H1 (cell line): ENCODE data around the gene KRTAP10-3. TPM values are rescaled to one million over a fixed set of nuclear protein-coding genes. Genes with fewer than 3 reads are reported as not detected.

Source experiments
- CTCF ChIA-PET: fragments of 300-600 bp; sonication (Branson Sonifier 250); formaldehyde crosslinking; loops from one replicate; lab custom pipeline; 2021; ENCODE audit not compliant: partially characterized antibody; lab: Charles Lee
- POLR2A ChIA-PET: fragments of 300-600 bp; sonication (Branson Sonifier 250); formaldehyde crosslinking; loops from one replicate; lab custom pipeline; 2021; ENCODE audit warnings: inconsistent platforms; ENCODE audit not compliant: partially characterized antibody; lab: Charles Lee
- DNase-seq, 2 experiments: peaks; one replicate each; pipeline versions ENCODE4 v3.0.0 to v3.0.0-alpha.2; 2010 to 2022; ENCODE audit warnings: low spot score in 2 of 2, low read depth in 1 of 2, mixed read lengths in 1 of 2
- FAIRE-seq: peaks from 2 replicates; lab custom pipeline; 2011; peaks lifted over from hg19 to GRCh38; lab: Jason Lieb, UNC
- H2AFZ ChIP-seq: 2 replicates; pipeline ENCODE4 v1.8.1; 2012; ENCODE audit warnings: low read length, inconsistent platforms
- H2AK5ac ChIP-seq: 2 replicates; pipeline ENCODE4 v1.6.1; 2013; ENCODE audit warnings: low read depth, low read length
- H2BK120ac ChIP-seq: replicated peaks from 2 replicates; pipeline ENCODE3; 2013; ENCODE audit warnings: low read depth, low read length, inconsistent platforms
- H2BK12ac ChIP-seq: 2 replicates; pipeline ENCODE4 v1.6.1; 2013; ENCODE audit warnings: low read depth, low read length
- H2BK15ac ChIP-seq: 2 replicates; pipeline ENCODE4 v1.6.1; 2013; ENCODE audit warnings: low read length
- H2BK20ac ChIP-seq: 2 replicates; pipeline ENCODE4 v1.6.1; 2013; ENCODE audit warnings: low read length
- H2BK5ac ChIP-seq: 2 replicates; pipeline ENCODE4 v1.6.1; 2013; ENCODE audit warnings: low read depth, low read length
- H3K14ac ChIP-seq: 2 replicates; pipeline ENCODE4 v1.6.1; 2013; ENCODE audit warnings: inconsistent platforms; ENCODE audit not compliant: insufficient read length
- H3K18ac ChIP-seq: 2 replicates; pipeline ENCODE4 v1.6.1; 2013; ENCODE audit warnings: low read length; ENCODE audit errors: extremely low read depth
- H3K23ac ChIP-seq: 2 replicates; pipeline ENCODE4 v1.6.1; 2013; ENCODE audit warnings: inconsistent platforms; ENCODE audit not compliant: insufficient read length
- H3K23me2 ChIP-seq: 2 replicates; pipeline ENCODE4 v1.6.1; 2013; ENCODE audit warnings: low read depth, low read length
- H3K27ac ChIP-seq: 2 replicates; pipeline ENCODE4 v1.6.1; 2011; ENCODE audit warnings: low read depth, low read length, inconsistent platforms
- H3K27me3 ChIP-seq, 4 experiments: replicated peaks in 1 of 4; 1 replicate in 1 of 4; 2 replicates in 3 of 4; pipeline versions ENCODE4 v1.6.1 to v1.8.1; 2011 to 2013; ENCODE audit warnings: low read length in 3 of 4, mild to moderate bottlenecking in 3 of 4, inconsistent platforms in 2 of 4, mixed read lengths in 2 of 4, moderate library complexity in 1 of 4; ENCODE audit not compliant: control insufficient read depth in 3 of 4, insufficient read depth in 3 of 4; ENCODE audit errors: extremely low read depth in 1 of 4
- H3K36me3 ChIP-seq, 4 experiments: 2 replicates each; pipeline versions ENCODE4 v1.6.1 to v1.8.1; 2011 to 2013; ENCODE audit warnings: mild to moderate bottlenecking in 4 of 4, low read length in 3 of 4, moderate library complexity in 2 of 4, control low read depth in 1 of 4, inconsistent platforms in 1 of 4; ENCODE audit not compliant: insufficient read depth in 4 of 4, control insufficient read depth in 2 of 4
- H3K4ac ChIP-seq: replicated peaks from 2 replicates; pipeline ENCODE3; 2013; ENCODE audit warnings: low read length, low read depth, mixed read lengths, inconsistent platforms; ENCODE audit not compliant: insufficient read length
- H3K4me1 ChIP-seq, 4 experiments: replicated peaks in 1 of 4; 1 replicate in 1 of 4; 2 replicates in 3 of 4; pipeline versions ENCODE4 v1.6.1 to v1.8.1; 2011 to 2013; ENCODE audit warnings: low read length in 3 of 4, inconsistent platforms in 2 of 4, mixed read lengths in 1 of 4; ENCODE audit not compliant: insufficient read depth in 4 of 4, control insufficient read depth in 3 of 4
- H3K4me2 ChIP-seq, 2 experiments: 2 replicates each; pipeline versions ENCODE4 v1.6.1 to v1.8.1; 2011 to 2013; ENCODE audit warnings: low read depth in 2 of 2, low read length in 2 of 2, control low read depth in 1 of 2, inconsistent platforms in 1 of 2, mild to moderate bottlenecking in 1 of 2; ENCODE audit not compliant: insufficient read depth in 1 of 2
- H3K4me3 ChIP-seq, 4 experiments: fragments of 200-600, 300-600 bp in 1 of 4; sonication (generic), shearing (Covaris generic), sonication (Bioruptor Twin) in 1 of 4; 2 replicates each; pipeline versions ENCODE4 v1.5.1 to v1.8.1; 2011 to 2016; ENCODE audit warnings: low read length in 4 of 4, low read depth in 3 of 4, control low read depth in 2 of 4, inconsistent platforms in 2 of 4, mild to moderate bottlenecking in 2 of 4, mixed read lengths in 1 of 4, moderate library complexity in 1 of 4; ENCODE audit not compliant: insufficient read depth in 2 of 4; ENCODE audit errors: extremely low read depth in 1 of 4
- H3K56ac ChIP-seq: replicated peaks from 2 replicates; pipeline ENCODE3; 2013; ENCODE audit warnings: low read depth, mild to moderate bottlenecking, mixed read lengths, low read length, inconsistent platforms; ENCODE audit not compliant: insufficient read length
- H3K79me1 ChIP-seq: 2 replicates; pipeline ENCODE4 v1.6.1; 2013; ENCODE audit warnings: low read depth, low read length, control low read depth
- H3K79me2 ChIP-seq, 2 experiments: 2 replicates each; pipeline versions ENCODE4 v1.6.1 to v1.8.1; 2012 to 2013; ENCODE audit warnings: low read length in 2 of 2, mild to moderate bottlenecking in 2 of 2, inconsistent platforms in 1 of 2; ENCODE audit not compliant: insufficient read depth in 2 of 2, control insufficient read depth in 1 of 2
- H3K9ac ChIP-seq, 4 experiments: replicated peaks in 1 of 4; 1 replicate in 1 of 4; 2 replicates in 3 of 4; pipeline versions ENCODE4 v1.6.1 to v1.8.1; 2011 to 2013; ENCODE audit warnings: low read depth in 3 of 4, low read length in 3 of 4, control low read depth in 2 of 4, mild to moderate bottlenecking in 2 of 4, moderate library complexity in 2 of 4, inconsistent platforms in 1 of 4; ENCODE audit errors: extremely low read depth in 1 of 4
- H3K9me3 ChIP-seq, 2 experiments: 2 replicates each; pipeline versions ENCODE4 v1.6.1 to v1.8.1; 2012 to 2013; ENCODE audit warnings: mild to moderate bottlenecking in 2 of 2, moderate library complexity in 2 of 2, control low read depth in 1 of 2, inconsistent platforms in 1 of 2, low read depth in 1 of 2, low read length in 1 of 2, mixed read lengths in 1 of 2; ENCODE audit not compliant: insufficient read depth in 2 of 2
- H4K20me1 ChIP-seq, 2 experiments: replicated peaks in 1 of 2; 2 replicates each; pipeline versions ENCODE3 to v1.8.1; 2011 to 2013; ENCODE audit warnings: inconsistent platforms in 2 of 2, low read length in 2 of 2, mild to moderate bottlenecking in 1 of 2; ENCODE audit not compliant: insufficient read depth in 2 of 2, control insufficient read depth in 1 of 2
- H4K5ac ChIP-seq: 2 replicates; pipeline ENCODE4 v1.6.1; 2013; ENCODE audit warnings: low read length, low read depth, mixed read lengths, inconsistent platforms; ENCODE audit not compliant: insufficient read length
- H4K8ac ChIP-seq: 2 replicates; pipeline ENCODE4 v1.8.0; 2013; ENCODE audit warnings: mild to moderate bottlenecking, moderate library complexity, low read length, inconsistent platforms; ENCODE audit not compliant: insufficient read depth; ENCODE audit errors: extremely low read depth
- H4K91ac ChIP-seq: replicated peaks from 2 replicates; pipeline ENCODE3; 2013; ENCODE audit warnings: low read length, mixed read lengths, inconsistent platforms; ENCODE audit not compliant: insufficient read length
- ASH2L ChIP-seq: fragments of 200-600, 300-600 bp; sonication (generic); IDR thresholded peaks from one replicate; pipeline ENCODE4 v1.7.1; 2017; ENCODE audit warnings: low read length
- CEBPB ChIP-seq: IDR thresholded peaks from 2 replicates; pipeline ENCODE4 v1.6.1; 2012; ENCODE audit warnings: low read depth, low read length
- CHD1 ChIP-seq: IDR thresholded peaks from 2 replicates; pipeline ENCODE4 v1.6.1; 2012; ENCODE audit warnings: low read depth, low read length, improper control_type of control experiment
- CHD2 ChIP-seq: IDR thresholded peaks from 2 replicates; pipeline ENCODE4 v1.6.1; 2012; ENCODE audit warnings: low read length, improper control_type of control experiment
- CTBP2 ChIP-seq: IDR thresholded peaks from 2 replicates; pipeline ENCODE4 v1.7.0; 2011; ENCODE audit warnings: borderline replicate concordance, mild to moderate bottlenecking, moderate library complexity, mixed read lengths, low read length; ENCODE audit not compliant: insufficient read depth, insufficient read length
- EZH2 ChIP-seq: fragments of 200-600 bp; sonication (generic); IDR thresholded peaks from 2 replicates; pipeline ENCODE4 v1.7.1; 2012; ENCODE audit warnings: low read depth, mild to moderate bottlenecking, moderate library complexity, low read length, inconsistent platforms; ENCODE audit not compliant: severe bottlenecking
- KDM4A ChIP-seq: IDR thresholded peaks from one replicate; pipeline ENCODE4 v1.7.1; 2012; ENCODE audit warnings: low read depth, mild to moderate bottlenecking, moderate library complexity, low read length, inconsistent platforms; ENCODE audit not compliant: severe bottlenecking
- KDM5A ChIP-seq: fragments of 200-600 bp; IDR thresholded peaks from 2 replicates; pipeline ENCODE4 v1.7.1; 2012; ENCODE audit warnings: mild to moderate bottlenecking, low read length, inconsistent platforms, mixed read lengths
- RBBP5 ChIP-seq: IDR thresholded peaks from 2 replicates; pipeline ENCODE4 v1.7.1; 2012; ENCODE audit warnings: low read depth, mild to moderate bottlenecking, inconsistent platforms, low read length, moderate library complexity, borderline replicate concordance
- SP2 ChIP-seq: IDR thresholded peaks from 2 replicates; pipeline ENCODE4 v1.6.1; 2012; ENCODE audit warnings: mild to moderate bottlenecking, low read length, inconsistent platforms
- SRF ChIP-seq: IDR thresholded peaks from 2 replicates; pipeline ENCODE4 v1.6.1; 2011; ENCODE audit warnings: mild to moderate bottlenecking, low read depth, low read length, moderate library complexity
- SUZ12 ChIP-seq: fragments of 200-600 bp; sonication (generic); IDR thresholded peaks from 2 replicates; pipeline ENCODE4 v1.6.1; 2012; ENCODE audit warnings: mild to moderate bottlenecking, inconsistent platforms, low read length, moderate library complexity, mixed read lengths
- TBP ChIP-seq: IDR thresholded peaks from 2 replicates; pipeline ENCODE4 v1.6.1; 2011; ENCODE audit warnings: low read depth, low read length, improper control_type of control experiment
- WGBS, 2 experiments: shearing (Covaris generic) in 1 of 2; methylation state at CpG; one replicate each; pipeline versions ENCODE4 v1.1.6 to v1.1.7; 2013 to 2015; ENCODE audit warnings: low lambda C conversion rate in 2 of 2, mixed read lengths in 2 of 2, inconsistent platforms in 1 of 2, low coverage in 1 of 2, missing lambda C conversion rate in 1 of 2; ENCODE audit not compliant: insufficient replicate concordance in 2 of 2, insufficient coverage in 1 of 2, insufficient read length in 1 of 2; ENCODE audit errors: extremely low coverage in 1 of 2, missing lambda C conversion rate in 1 of 2; 5-methylcytosine and 5-hydroxymethylcytosine counted together
- polyA plus RNA-seq, 7 experiments: library from polyadenylated mRNA; depleted of rRNA in 3 of 7; stranded (reverse) in 5 of 7; unstranded in 2 of 7; fragments of >200 nt in 5 of 7; fragments of 200-250 nt in 2 of 7; gene quantifications; 1 replicate in 5 of 7; 2 replicates in 1 of 7; 4 replicates in 1 of 7; pipeline versions ENCODE4 v1.2.1 to v1.2.3, GENCODE V29; 2011 to 2013; ENCODE audit warnings: missing spikeins in 2 of 7, mixed read lengths in 2 of 7
- total RNA-seq: library from RNA; stranded (reverse); fragmentation: NEBNext Ultra II Directional; extraction: Animal tissue kit (Norgen Biotek cat#: 25700); gene quantifications from 2 replicates; pipeline ENCODE4 v1.2.1, GENCODE V29; 2021

KRTAP10-3 gene
- total and polyA plus RNA-seq, 2 of the 8 experiments (the other 6 are each of a cell fraction or from before 2014, with no cell fraction given): not detected

- Histone ChIP-seq H3K23ac (no peak overlapping the region), H3K18ac (no peak overlapping the region), H3K9me3 (peaks cover 0 to 9% of the 10 kb centered on the region in 2 experiments; a peak in 2 of 4 replicates), H2BK20ac (no peak overlapping the region), H3K79me1 (no peaks in the 10 kb centered on the region), H3K4me3 (no peak overlapping the region), H3K4ac (no peak overlapping the region), H2BK5ac (no peak overlapping the region), H4K91ac (no peak overlapping the region), H2BK15ac (no peak overlapping the region), H4K5ac (no peak overlapping the region), H3K4me1 (peaks cover 0 to 8% (median 0%) of the 10 kb centered on the region in 4 experiments; a peak in 1 of 7 replicates), H3K9ac (no peak overlapping the region), H2AK5ac (no peak overlapping the region), H4K20me1 (no peaks in the 10 kb centered on the region), H3K14ac (no peak overlapping the region), H3K4me2 (no peak overlapping the region), H3K27ac (no peak overlapping the region), H3K23me2 (no peaks in the 10 kb centered on the region), H3K79me2 (no peaks in the 10 kb centered on the region), H3K27me3 (no peaks in the 10 kb centered on the region; a peak in 1 of 7 replicates), H2AFZ (no peak overlapping the region), H3K36me3 (no peaks in the 10 kb centered on the region), H4K8ac (no peak overlapping the region), H2BK12ac (no peak overlapping the region), H3K56ac (no peak overlapping the region), H2BK120ac (no peak overlapping the region)
- FAIRE-seq (no peak), DNase-seq (no peak)
- 94% methylated on average over 13 of the region's 17 CpGs; no CpG with 5 or more reads in 1 of the 2 experiments for WGBS, 2 experiments
- POLR2A ChIA-PET: no interaction called here
- no peak for TF ChIP-seq SP2
- no peak for TF ChIP-seq KDM4A
- TF ChIP-seq CEBPB: no peak
- no peak for TF ChIP-seq TBP
- TF ChIP-seq ASH2L: no peak
- no peak for TF ChIP-seq SRF
- no peak for TF ChIP-seq RBBP5
- no peak for TF ChIP-seq CHD1
- TF ChIP-seq EZH2: no peak
- TF ChIP-seq KDM5A: no peak
- TF ChIP-seq SUZ12: no peak
- TF ChIP-seq CHD2: no peak
- no peak for TF ChIP-seq CTBP2
- CTCF ChIA-PET: interaction anchor here (1.2 kb wide), 1 partner anchor 53 kb away, joined by 3 read pairs; no protein-coding TSS in a partner anchor
Observed at GRCh38 chr21:44578371-44579055, 19.9 kb upstream of the KRTAP10-3 start.
